NCI-H1694 (cell line): ENCODE data around the gene MORN1.

Experiments
- DNase-seq: peaks from one replicate; lab custom pipeline; 2025; lab: John Stamatoyannopoulos, UW

MORN1 gene

DNA sequence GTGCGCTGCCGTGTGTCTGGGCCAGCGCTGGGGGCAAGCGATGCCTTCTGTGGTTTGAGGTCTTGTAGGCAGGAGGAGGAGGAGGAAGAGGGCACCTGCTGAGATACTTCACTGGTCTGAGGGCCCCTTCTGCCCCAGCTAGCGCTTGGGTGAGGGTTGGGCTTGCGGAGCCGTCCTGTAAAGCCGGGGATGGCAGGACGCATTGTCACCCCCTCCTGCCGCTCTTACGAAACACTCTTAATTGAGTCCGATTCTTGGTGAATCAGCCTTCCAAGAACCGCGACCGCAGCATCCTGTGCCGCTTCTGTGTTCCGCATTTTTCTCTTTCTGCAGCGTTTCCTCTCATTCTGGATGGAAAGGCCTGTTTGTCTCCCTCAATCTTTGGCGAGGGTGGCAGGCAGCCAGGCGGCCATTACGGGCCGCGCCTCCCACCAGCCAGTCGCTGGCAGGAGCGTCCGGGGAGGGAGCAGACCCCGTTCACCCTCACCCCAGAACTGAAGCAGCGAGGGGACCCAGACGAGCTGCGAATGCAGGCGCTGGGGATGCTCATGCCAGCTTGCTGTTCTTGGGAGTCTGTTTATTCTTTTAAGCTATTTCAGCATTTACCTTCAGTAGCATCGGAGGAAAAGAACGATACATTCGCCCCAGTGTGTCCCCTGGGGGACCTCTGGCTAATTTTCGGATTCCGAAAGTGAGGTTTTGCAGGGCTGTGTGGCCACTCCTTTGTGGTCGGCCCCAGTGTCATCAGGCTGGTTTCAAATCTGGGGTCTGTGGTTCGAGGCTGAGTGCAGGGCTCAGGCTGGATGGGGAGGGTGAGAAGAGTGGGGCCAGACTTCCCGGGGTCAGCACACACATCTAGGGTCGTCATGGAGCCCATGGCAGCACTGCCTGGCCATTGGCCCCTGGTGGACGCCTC lies 100.5 kb downstream of the MORN1 start:
- DNase-seq, result no peak

DNA sequence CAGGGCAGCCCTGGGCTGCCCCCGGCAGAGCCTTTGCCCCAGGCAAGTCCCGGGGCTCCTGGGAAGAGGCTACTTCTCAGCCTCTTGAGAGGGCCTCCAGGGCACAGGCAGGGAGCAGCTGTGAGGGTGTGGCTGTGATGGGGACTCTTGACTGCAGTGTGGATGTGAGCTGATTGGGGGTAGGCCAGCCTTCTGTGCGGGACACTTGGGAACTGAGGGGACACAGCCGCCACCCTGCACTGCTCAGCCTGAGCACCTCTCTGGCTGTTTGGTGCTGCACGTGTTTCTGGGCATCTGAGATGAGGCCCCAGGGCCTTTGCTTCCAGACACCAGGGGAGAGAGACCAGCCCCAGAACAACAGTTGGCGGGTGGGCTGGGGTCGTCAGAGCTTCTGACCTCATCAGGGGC lies 101.2 kb downstream of the MORN1 start:
- DNase-seq, result no peak

GRCh38 chr1:2289607-2290006 lies 101.7 kb downstream of the MORN1 start:
- DNase-seq, result no peak

DNA sequence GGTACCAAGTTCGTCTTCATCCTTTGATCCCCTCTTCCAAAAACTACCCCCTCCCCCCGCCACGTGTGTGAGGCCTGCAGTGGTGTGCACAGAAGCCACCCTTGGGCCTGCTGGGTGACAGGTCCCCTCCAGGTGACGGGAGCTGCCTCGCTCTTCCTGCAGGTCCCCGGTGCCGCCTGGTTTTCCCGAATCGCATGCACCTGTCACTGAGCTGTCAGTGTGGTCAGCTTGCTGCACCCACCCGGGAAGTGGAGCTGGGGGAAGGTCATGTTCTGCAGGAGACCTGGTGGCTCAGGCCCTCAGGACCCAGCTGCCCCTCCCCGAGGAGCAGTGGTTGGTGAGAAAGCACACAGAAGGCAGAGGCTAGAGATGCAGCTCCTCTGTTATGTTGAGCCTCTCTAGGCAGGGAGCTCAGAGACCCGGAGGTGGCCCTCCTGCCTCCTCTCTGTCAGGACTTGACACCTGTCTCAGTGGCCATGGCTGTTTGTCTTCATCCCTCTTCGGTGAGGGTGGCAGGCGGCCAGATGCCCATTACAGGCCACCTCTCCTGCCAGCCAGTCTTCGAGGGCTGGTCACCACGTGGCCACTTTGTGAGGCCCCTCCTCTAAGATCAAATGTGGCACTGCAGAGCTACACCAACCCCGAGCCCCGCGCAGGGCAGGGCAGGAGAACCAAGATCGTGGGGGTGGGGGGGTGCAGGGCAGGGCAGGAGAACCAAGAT lies 102.4 kb downstream of the MORN1 start:
- DNase-seq, result no peak

DNA sequence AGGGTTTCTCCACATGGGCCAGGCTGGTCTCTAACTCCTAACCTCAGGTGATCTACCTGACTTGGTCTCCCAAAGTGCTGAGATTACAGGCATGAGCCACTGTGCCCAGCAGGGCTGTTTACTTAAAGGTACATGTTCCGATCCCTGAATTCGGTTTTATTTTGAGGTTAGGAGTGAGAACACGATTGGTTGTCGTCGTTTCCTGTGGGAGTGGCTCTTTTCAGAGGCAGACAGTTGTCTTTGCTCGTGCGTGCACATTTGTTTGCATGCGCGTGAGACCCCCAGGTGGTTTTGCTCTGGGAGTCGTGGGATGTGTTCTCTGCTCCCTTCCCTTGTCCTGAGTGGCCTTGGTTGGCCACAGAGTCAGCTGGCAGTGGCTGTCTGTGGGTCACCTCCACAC lies 103.0 kb downstream of the MORN1 start:
- DNase-seq, result no peak

- DNase-seq, result no peak
Observed at GRCh38 chr1:2287649-2288048, 103.7 kb downstream of the MORN1 start.

DNA sequence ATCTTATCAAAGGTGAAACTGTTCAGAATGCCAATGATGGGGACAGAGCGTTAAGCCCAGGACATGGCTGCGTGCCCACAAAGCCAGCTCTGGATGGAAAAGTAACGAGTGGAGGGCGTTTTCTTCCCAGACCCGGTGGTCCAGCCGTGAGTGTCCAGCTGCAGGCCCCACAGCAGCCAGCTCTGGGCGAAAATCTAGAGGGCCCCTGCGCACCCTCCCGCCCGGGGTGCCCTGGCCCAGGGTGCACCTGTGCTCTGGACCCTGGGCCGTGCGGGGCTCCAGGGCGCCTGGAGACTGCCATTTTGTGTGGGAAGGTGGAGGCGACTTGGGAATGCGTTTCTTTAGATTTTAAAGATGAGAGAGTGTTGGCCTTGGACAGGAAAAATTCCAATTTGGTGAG lies 104.4 kb downstream of the MORN1 start:
- no peak for DNase-seq

DNA sequence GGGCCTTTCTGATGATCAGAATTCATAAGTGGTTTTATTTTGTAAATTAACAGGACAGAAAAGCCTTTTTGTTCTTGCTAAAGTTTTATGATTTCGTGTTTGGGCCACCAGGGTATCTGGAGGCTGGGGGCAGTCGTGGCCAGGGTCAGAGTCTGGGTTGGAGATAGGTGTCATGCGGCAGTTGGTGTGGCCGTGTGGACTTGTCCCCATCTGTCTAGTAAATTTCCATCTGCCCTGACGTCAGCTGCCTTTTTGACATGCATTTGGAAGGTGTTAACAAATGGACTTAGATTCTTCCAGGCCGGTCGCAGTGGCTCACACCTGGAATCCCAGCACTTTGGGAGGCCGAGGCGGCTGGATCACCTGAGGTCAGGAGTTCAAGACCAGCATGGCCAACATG lies 106.4 kb downstream of the MORN1 start:
- DNase-seq, result no peak

DNA sequence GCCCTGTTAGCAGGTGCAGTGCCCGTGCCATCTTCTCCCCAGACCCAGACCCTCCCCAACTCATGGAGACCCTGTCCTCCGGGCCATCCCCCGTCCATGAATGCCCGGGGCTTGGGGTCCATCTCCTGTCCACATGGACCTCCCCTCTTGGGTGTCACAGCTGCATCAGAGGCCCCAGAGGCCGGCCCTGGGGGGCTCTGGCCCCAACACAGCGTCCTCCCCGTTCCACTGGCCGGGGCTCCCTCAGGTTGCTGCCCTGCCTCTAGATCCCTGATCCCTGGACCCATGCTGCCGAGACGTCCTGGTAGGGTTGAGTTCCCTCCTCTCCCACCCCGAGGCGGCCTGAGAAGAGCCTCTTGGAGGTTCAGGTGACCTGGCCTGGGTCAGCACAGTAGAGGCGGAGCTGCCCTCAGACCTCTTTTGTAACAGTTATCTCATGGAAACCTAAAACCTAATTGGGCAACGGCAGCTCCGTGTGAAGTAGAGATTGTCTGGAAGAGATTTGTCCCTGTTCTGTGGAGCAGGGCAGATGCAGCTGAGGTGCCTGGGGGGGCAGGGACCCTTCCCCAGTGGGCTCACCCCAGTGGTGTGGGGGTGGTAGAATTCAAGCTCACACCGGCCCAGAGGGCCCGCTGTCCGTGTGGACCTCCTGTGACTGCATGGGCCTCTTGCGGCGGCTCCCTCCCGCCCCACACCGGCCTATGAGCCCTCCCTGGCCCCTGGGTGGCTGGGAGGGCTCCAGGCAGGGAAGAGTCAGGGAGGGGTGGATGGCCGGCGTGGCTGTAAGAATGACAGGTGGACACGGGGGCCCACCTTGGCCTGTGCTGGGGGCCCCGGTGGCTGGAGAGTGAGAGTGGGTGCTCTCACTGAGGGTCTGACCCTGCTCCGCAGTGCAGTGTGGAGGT lies 107.1 kb downstream of the MORN1 start:
- DNase-seq, result no peak

DNA sequence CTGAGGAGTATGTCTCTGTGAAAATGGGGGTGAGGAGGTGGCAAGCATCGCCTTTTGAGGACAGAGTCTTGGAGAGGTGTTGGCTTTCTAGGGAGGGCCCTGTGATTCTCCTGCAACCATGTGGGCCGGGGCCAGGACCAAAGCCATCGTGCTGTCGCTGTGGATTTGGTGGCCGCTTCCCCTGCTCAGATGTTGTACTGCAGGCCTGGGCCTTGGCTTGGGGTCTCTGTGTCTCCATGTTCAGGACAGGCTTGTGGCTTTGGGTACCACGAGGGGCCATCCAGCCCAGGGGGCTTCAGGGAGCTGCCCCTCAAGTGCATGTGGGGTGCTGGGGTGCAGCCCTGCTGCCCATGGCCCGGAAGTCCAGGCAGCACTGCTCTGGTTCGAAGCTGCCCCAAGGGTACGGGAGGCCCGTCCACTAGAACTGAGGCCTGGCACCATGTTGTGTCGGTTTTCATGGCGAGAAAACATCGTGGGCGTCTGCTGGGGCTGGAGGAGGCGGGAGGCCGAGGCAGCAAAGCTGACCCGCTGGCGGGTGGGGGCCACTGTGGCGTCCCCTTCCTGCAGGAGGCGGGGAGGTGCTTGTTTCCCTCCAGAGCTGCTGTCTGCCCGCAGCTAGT lies 107.9 kb downstream of the MORN1 start:
- no peak for DNase-seq

DNA sequence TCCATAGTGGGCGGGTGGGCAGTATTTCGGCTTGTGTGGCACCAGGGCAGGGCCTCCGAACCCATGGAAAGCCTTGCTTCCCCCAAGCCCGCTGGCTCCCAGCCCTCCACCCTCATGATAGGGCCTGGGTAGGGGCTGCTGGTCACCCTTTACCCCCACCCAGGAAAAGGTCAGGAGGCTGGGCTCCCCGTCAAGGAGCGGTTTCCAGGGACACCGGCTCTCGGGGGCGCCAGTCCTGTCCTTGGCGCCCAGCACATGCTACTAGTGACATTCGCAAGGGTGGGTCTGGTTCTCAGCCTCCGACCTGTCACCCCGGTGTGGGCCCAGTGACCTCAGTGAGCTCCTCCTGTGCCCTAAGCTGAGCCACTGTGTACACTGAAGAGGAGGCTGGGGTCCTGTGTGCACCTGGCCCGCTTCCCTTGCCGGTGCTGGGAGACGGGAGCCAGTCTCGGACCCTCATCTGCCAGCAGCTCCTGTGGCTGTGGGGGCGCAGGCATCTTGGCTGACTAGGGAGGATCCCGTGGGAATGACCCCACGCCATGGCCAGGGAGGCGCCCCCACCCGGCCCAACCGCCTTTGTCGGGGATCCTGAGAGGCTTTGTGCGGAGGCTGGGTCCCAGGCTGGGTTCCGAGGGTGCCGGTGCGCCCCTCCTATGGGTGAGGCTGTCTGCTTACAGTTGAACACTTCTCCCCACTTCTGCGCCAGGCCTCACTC lies 108.6 kb downstream of the MORN1 start:
- DNase-seq, result no peak

DNA sequence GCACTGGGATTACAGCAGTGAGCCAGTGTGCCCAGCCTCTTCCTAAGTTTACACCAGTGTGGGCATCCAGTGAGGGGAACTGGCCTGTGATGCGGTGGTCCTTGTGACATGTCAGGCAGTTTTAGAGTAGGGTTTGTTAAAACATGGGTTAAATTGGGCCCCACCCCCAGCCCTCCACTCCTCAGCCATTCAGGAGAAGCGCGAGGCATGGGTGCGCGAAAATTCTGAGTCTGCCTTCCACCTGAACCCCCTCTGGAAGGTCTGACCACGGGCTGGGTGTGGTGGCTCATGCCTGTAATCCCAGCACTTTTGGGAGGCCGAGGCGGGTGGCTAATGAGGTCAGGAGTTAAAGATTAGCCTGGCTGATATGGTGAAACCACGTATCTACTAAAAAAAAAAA lies 111.5 kb downstream of the MORN1 start:
- DNase-seq, result no peak

DNA sequence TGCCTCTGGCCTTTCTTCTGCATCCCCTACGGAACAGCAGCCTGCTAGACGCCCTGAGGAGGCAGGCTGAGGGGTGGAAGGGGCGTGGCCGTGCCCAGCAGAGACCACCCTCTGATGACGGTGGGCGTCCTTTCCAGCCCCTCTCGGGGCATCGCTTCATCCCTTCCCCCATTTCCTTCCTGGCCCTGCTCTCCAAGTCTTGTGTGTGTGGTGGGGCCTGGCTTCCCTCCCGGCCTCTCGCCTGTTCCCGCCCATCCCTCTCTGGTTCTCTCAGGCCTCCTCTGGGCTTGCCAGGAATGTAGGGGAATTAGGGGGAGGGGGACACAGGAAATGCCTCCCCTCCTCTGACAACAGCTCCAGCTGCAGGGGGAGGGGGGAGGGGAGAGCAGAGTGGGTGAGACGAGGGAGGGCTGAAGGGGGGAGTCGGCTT lies 112.1 kb downstream of the MORN1 start:
- no peak for DNase-seq

DNA sequence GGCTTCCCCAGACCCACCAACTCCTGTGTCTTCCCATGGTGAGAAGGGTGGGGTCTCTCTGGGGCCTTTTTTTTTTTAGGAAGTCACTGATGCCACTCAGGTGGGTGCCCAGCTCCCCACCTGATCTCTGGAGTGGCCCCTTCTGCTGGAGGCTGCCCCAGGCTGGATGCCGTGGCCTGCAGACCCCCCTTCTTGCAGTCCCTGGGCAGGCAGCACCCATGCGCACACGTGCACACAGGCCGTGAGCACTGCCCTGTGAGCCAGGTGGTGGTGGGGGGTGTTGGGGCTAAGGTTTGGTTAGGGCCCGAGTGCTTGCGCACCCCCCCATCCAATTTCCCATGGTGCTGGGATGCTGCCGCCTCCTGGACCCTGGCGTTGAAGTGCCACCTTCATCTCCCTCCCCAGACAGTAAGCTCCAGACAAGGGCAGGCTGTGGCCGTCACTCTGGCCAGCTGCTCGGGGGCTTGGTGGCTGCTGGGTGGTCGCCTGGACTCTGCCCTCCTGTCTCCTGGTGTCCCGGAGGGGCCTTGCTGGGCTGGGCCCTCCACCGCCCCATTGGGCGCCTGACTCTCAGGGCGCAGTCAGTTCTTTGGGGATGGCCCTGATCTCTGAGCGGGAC lies 112.7 kb downstream of the MORN1 start:
- no peak for DNase-seq

DNA sequence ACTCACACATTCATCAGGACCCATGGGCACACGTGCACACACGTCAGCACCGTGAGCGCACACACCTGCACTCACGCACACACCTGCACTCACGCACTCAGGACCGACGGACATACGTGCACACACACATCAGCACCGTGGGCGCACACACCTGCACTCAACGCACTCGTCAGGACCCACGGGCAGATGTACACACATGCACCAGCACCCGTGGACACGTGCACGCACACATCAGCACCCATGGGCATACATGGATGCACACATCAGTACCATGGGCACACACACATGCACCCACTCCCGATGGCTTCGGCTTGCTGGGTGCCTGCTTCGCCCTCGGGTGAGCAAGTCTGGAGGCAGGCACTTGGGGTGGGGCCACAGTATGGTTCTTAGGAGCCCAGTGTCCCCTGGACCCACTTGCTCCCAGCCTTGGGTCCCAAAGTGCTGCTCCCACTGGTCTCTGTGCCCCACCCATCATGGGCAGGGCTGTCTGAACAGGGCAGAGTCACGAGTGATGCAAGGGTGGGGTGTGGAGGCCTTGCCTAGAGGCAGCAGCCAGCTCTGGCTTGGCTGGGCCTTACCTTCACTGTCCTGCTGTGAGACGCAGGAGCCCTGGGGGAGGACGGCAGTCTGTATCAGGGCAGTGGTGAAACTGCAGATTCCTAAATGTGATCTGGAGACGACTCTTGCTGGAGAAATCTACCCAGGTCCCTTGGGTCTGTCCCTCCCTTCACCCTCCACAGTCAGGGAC lies 113.4 kb downstream of the MORN1 start:
- no peak for DNase-seq

GRCh38 chr1:2276803-2277580 lies 114.4 kb downstream of the MORN1 start:
- DNase-seq, result no peak

DNA sequence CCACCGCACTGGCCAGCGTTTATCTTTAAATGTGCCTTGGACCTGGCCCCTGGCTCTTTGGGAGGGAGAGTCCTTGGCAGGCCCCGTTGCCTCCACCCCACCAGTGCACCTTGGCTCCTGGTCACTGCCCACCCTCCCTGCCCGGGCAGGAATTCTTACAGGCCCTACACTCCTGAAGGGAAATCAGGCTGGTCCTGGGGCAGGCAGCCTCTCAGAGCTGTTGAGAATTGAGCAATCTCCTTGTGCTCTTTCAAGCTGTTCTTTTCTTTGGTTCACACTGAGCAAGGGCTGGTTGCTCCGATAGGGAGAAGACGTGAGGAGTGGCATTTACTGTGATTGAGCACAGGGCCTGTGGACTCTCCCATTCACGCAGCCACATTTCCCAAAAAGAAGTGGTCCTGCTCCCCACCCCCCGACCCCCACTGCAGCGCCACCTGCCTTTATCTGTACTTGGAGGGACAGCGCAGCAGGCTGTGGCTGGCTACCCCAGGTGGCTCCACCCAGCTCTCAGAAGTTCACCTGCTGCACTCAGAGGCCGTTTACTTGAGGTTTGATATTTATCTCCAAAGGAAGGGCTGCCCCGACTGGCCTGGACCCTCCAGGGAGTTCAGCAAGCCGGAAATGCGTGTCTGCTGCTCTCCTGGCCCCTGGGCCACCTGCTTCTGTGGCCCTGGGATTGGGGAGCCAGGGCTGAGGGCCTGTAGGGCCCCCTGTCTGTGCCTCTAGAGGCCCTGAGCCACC lies 115.4 kb downstream of the MORN1 start:
- no peak for DNase-seq

DNA sequence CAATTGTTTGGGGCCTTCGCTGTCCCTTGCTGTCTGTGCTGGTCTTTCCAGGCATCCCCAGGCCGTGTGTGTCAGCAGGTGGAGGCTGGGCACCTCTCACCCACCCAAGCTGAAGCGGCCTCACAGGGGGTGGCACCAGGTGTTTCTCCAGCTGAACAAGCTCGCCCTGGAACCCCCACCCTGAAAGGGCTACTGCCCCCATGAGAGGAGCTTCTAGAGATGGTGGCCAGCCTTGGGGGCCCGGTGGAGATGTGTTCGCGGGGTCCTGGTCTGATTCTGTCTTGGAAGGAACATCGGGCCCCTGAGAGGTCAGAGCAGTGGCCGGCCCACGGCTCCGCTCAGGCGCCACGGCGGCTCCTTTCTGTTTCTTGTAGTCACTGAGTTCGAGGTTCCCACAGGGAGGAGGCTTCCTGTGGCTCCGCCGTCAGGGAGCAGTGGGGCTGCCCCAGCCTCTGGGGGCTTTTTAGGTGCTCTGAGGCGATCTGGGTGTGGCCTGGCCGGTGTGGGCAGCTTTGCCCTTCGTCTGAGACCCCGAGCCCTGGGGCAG lies 116.4 kb downstream of the MORN1 start:
- DNase-seq, result no peak
